Measurements from ENCODE around the gene HMOX2.

DNA sequence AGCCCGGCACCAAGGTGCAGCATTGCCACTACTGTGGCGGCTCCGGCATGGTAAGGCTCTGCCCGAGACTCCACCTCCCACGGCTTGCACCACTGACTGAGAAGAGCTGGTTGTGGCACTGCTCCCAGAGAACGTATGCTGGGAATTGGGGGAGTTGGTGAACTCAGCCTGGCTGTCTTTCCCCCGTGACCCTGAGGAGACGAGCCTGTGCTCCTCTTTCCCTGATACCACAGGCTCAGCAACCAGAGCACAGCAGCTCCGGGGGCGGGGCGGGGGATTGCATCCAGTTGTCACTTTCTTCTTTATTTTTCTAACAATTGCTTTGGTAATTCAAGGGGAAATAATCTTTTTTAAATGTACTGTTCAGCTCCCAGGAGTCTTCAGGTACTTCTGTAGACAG is 33.8 kb upstream of the HMOX2 start:
- no peak for TF ChIP-seq EZH2 (IDR thresholded peaks at IDR 0.05; ENCODE audit: borderline replicate concordance, low read depth, low read length, severe bottlenecking)
- TF ChIP-seq, protein P1, sequence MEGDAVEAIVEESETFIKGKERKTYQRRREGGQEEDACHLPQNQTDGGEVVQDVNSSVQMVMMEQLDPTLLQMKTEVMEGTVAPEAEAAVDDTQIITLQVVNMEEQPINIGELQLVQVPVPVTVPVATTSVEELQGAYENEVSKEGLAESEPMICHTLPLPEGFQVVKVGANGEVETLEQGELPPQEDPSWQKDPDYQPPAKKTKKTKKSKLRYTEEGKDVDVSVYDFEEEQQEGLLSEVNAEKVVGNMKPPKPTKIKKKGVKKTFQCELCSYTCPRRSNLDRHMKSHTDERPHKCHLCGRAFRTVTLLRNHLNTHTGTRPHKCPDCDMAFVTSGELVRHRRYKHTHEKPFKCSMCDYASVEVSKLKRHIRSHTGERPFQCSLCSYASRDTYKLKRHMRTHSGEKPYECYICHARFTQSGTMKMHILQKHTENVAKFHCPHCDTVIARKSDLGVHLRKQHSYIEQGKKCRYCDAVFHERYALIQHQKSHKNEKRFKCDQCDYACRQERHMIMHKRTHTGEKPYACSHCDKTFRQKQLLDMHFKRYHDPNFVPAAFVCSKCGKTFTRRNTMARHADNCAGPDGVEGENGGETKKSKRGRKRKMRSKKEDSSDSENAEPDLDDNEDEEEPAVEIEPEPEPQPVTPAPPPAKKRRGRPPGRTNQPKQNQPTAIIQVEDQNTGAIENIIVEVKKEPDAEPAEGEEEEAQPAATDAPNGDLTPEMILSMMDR (IDR thresholded peaks at IDR 0.05; ENCODE audit: borderline replicate concordance, extremely low read depth, low read length, poor library complexity, severe bottlenecking) = no peak

Measured in DND-41 (cell line).